Measurements from ENCODE around the gene MLXIP. TPM values are rescaled to one million over a fixed set of nuclear protein-coding genes. Genes with fewer than 3 reads are reported as not detected.

The MLXIP gene
- total RNA-seq, 1 donor from 2014 or later: 1.9 TPM

GRCh38 chr12:122162976-122163375 is 84.4 kb downstream of the MLXIP start:
- Histone ChIP-seq H3K36me3 (no peaks in the 10 kb centered on the region), H4K20me1 (ENCODE audit: low read depth) (no peaks in the 10 kb centered on the region), H3K4me3 (no peak overlapping the region), H3K9me3 (ENCODE audit: low read depth) (no peaks in the 10 kb centered on the region), H3K4me2 (no peak overlapping the region), H3K9ac (no peak overlapping the region), H3F3A (ENCODE audit: low read depth) (no peaks in the 10 kb centered on the region), H3K27me3 (no peaks in the 10 kb centered on the region), H3K4me1 (no peaks in the 10 kb centered on the region), H2AFZ (replicated peaks) (no peak overlapping the region), H3K27ac (no peak overlapping the region), H3K79me2 (ENCODE audit: low read depth) (no peaks in the 10 kb centered on the region)
- DNase-seq (ENCODE audit: low spot score): no peak
- H3K4me1 Mint-ChIP-seq: peaks cover 9% of the 10 kb centered on the region
- H3K4me3 Mint-ChIP-seq: no peak overlapping the region
- H3K27me3 Mint-ChIP-seq (ENCODE audit: insufficient read depth, low read depth): no peaks in the 10 kb centered on the region
- H3K9me3 Mint-ChIP-seq: no peaks in the 10 kb centered on the region
- no peak overlapping the region for H3K27ac Mint-ChIP-seq
- no peak for TF ChIP-seq EZH2 (IDR thresholded peaks at IDR 0.05)
- no peak for TF ChIP-seq EZH2phosphoT487 (IDR thresholded peaks at IDR 0.05)
- no peaks in the 10 kb centered on the region for H3K36me3 Mint-ChIP-seq

- no peak for DNase-seq (ENCODE audit: low spot score)
- Histone ChIP-seq H3K27ac (no peak overlapping the region), H3K27me3 (no peaks in the 10 kb centered on the region), H3K36me3 (no peaks in the 10 kb centered on the region), H3F3A (ENCODE audit: low read depth) (no peaks in the 10 kb centered on the region), H3K4me3 (no peak overlapping the region), H3K9ac (no peak overlapping the region), H3K9me3 (ENCODE audit: low read depth) (no peaks in the 10 kb centered on the region), H3K79me2 (ENCODE audit: low read depth) (no peaks in the 10 kb centered on the region), H2AFZ (replicated peaks) (peak overlapping the region; percentile 57), H4K20me1 (ENCODE audit: low read depth) (no peaks in the 10 kb centered on the region), H3K4me1 (no peaks in the 10 kb centered on the region), H3K4me2 (no peak overlapping the region)
- H3K27ac Mint-ChIP-seq: peak overlapping the region; percentile 29
- TF ChIP-seq EZH2phosphoT487 (IDR thresholded peaks at IDR 0.05) (no peak), CTCF (IDR thresholded peaks at IDR 0.05) (no peak), EZH2 (IDR thresholded peaks at IDR 0.05) (no peak)
- H3K9me3 Mint-ChIP-seq: peaks cover 4% of the 10 kb centered on the region
- peaks cover 4% of the 10 kb centered on the region for H3K27me3 Mint-ChIP-seq (ENCODE audit: insufficient read depth, low read depth)
- H3K4me1 Mint-ChIP-seq: peaks cover 9% of the 10 kb centered on the region
- no peaks in the 10 kb centered on the region for H3K36me3 Mint-ChIP-seq
- no peak overlapping the region for H3K4me3 Mint-ChIP-seq
Observed at GRCh38 chr12:122166422-122167349, 88.1 kb downstream of the MLXIP start.

- no peaks in the 10 kb centered on the region for H3K9me3 ChIP-seq (ENCODE audit: low read depth)
- H3K27me3 ChIP-seq: no peaks in the 10 kb centered on the region
- no peak overlapping the region for H3K9ac ChIP-seq
- no peak overlapping the region for H3K27ac ChIP-seq
- DNase-seq (ENCODE audit: low spot score): no peak
- H3K4me3 ChIP-seq: no peak overlapping the region
- H3F3A ChIP-seq (ENCODE audit: low read depth): no peaks in the 10 kb centered on the region
- H3K4me1 ChIP-seq: no peaks in the 10 kb centered on the region
- TF ChIP-seq CTCF (IDR thresholded peaks at IDR 0.05): no peak
- no peak for TF ChIP-seq EZH2phosphoT487 (IDR thresholded peaks at IDR 0.05)
- TF ChIP-seq EZH2 (IDR thresholded peaks at IDR 0.05): no peak
- peak overlapping the region; percentile 57 for H2AFZ ChIP-seq (replicated peaks)
- H3K4me1 Mint-ChIP-seq: peaks cover 9% of the 10 kb centered on the region
- H3K4me2 ChIP-seq: no peak overlapping the region
- no peak overlapping the region for H3K4me3 Mint-ChIP-seq
- no peaks in the 10 kb centered on the region for H3K36me3 Mint-ChIP-seq
- H3K27me3 Mint-ChIP-seq (ENCODE audit: insufficient read depth, low read depth): peaks cover 4% of the 10 kb centered on the region
- peak overlapping the region; percentile 29 for H3K27ac Mint-ChIP-seq
- H4K20me1 ChIP-seq (ENCODE audit: low read depth): no peaks in the 10 kb centered on the region
- H3K79me2 ChIP-seq (ENCODE audit: low read depth): no peaks in the 10 kb centered on the region
- H3K36me3 ChIP-seq: no peaks in the 10 kb centered on the region
- H3K9me3 Mint-ChIP-seq: peaks cover 4% of the 10 kb centered on the region
Observed at GRCh38 chr12:122167356-122167925, 88.9 kb downstream of the MLXIP start.
